ENCODE measurements around the gene CPT1C.

Gene CPT1C

DNA sequence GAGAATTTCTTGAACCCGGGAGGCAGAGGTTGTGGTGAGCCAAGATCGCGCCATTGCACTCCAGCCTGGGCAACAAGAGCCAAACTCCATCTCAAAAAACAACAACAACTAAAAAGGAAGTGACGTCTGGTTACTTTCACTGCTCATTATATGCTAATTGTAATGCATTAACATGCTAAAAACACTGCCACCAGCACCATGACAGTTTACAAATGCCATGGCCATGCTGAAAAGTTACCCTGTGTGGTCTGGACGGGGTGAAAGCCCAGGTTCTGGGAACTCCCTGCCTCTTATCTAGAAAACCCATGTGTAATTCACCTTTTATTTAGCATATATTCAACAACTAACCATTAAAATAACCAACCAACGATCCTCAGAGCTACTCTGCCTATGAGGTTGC is 28.1 kb downstream of the CPT1C start:
- TF ChIP-seq, protein P1, sequence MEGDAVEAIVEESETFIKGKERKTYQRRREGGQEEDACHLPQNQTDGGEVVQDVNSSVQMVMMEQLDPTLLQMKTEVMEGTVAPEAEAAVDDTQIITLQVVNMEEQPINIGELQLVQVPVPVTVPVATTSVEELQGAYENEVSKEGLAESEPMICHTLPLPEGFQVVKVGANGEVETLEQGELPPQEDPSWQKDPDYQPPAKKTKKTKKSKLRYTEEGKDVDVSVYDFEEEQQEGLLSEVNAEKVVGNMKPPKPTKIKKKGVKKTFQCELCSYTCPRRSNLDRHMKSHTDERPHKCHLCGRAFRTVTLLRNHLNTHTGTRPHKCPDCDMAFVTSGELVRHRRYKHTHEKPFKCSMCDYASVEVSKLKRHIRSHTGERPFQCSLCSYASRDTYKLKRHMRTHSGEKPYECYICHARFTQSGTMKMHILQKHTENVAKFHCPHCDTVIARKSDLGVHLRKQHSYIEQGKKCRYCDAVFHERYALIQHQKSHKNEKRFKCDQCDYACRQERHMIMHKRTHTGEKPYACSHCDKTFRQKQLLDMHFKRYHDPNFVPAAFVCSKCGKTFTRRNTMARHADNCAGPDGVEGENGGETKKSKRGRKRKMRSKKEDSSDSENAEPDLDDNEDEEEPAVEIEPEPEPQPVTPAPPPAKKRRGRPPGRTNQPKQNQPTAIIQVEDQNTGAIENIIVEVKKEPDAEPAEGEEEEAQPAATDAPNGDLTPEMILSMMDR (IDR thresholded peaks at IDR 0.05): no peak

DNA sequence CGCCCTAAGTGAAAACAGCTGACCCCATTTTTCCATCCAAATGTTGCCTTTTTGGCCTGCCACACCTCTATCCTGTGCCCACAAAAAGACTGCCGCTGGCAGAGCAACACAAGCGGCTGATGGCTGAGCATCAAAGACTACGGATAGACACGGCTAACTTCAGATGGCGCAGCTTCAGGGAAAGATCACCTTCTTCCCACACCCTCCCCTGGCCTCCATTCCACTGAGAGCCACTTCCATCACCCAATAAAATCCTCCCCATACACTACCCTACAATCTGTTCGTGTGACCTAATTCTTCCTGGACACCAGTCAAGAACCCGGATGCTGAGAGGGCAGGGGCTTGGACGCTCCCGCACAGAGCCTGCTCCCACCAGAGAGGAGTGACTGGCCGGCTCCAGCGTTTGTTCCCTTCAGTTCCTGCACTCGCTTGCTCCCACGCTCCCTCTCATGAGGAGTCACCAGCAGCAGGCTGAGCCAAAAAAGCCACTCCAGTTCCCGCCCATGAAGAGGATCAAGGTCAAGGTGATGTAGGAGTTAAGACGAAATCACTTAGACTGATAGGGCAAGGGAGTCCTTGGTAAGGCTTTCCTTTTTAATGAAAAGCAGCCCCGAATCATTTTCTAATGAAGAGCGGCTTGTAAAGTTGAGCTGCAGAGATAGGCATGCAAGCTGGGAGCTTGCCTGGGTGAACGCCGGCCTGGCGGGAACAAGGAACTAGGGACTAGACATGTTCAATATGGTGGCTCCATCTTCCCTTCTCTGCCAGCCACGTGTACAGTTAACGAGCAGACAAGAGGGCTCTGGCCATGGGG is 36.5 kb downstream of the CPT1C start:
- TF ChIP-seq, protein P1 (IDR thresholded peaks at IDR 0.05): no peak

GRCh38 chr19:49730166-49730565 is 39.2 kb downstream of the CPT1C start:
- TF ChIP-seq, protein P1 (IDR thresholded peaks at IDR 0.05): no peak

DNA sequence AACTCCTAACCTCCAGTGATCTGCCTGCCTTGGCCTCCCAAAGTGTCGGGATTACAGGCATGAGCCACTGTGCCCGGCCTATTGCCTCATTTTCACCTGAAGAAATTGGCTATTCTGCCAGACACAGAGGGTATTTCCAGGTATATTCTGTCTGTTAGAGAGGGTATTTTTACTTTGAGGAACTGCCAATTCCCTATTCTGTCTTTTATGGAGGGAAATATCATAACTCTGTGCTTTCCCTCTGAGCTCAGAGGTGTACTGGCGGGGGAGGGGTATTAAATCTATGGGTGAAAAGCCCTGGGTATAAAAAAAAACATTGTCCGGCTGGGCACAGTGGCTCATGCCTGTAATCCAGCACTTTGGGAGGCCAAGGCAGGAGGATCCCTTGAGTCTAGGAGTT is 47.4 kb downstream of the CPT1C start:
- TF ChIP-seq, protein P1 (IDR thresholded peaks at IDR 0.05): no peak

DNA sequence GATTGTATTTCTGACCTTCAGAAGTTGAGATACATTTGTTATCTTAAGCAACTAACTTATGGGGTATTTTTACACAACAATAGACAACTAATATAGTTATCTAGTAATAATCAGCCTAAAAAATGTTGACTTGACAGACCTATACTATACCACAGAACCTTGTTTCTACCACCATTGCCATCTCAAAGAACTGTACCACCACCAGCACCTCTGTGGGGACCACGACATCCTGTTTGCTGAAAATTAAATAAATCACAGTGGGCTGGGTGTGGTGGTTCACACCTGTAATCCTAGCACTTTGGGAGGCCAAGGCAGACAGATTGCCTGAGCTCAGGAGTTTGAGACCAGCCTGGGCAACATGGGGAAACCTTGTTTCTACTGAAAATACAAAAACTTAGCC is 48.2 kb downstream of the CPT1C start:
- TF ChIP-seq, protein P1 (IDR thresholded peaks at IDR 0.05): no peak

DNA sequence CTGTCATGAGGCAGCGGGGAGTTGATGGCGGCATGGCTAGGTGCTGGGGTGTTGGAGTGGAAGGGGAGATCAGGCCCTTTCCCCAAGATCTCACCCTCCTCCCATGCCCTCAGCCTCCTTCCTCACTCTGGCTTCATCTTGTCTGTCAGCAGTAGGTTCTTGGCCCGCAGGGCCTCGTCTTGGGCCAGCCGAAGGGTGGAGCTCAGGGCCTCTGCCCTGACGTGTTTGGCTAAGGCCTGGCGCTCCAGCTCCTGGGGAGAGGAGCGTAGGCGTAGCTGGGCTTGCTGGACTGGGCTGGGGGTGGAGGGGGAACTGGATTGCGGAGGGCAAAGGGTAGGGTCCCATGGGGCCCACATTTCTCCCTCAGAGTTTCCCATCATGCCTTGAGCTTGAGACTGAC is 49.0 kb downstream of the CPT1C start:
- TF ChIP-seq, protein P1 (IDR thresholded peaks at IDR 0.05): no peak

DNA sequence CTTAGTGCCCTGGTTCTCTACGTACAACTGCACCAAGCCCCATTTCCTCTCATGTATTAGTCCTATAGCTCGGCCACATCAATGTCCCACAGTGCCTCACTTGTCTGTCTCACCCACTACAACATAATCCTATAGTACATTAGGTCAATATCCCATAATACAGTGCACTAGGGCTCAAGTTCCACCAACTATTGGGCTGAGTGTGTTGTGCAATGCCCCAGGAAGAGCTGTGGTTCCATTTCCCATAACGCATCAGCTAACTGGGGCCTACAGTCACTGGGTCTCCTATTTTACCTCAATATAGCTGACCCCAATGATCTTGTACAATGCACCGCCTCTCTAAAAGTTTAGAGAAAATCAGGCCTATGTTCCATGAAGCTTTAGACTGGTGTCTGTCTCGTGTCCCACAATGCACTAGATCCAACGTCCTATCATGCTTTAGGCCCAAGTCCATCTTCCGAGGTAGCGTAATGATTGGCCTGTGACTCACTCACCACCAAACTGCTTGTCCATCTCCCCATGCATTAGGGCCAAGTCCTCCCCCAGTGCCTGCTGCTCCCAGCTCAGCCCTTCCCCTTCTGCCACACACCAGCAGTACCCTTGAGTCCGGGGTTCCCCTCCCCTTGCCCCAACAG is 50.4 kb downstream of the CPT1C start:
- TF ChIP-seq, protein P1 (IDR thresholded peaks at IDR 0.05): no peak
